T-helper 22 cell (primary cell): ENCODE data around the gene LSM3.

Source experiments
- DNase-seq: peaks from one replicate; pipeline ENCODE4 v3.0.0-alpha.2; 2020; ENCODE audit warnings: low read depth

Gene LSM3

GRCh38 chr3:14178247-14179113 is at the start of gene LSM3, which contains the start of gene XPC:
Gene LSM3, plus strand, starts transcription at chr3:14178817. Its CDS starts 44 bp downstream, at chr3:14178861.
Gene XPC, minus strand, starts transcription at chr3:14178601. Its CDS starts 33 bp downstream, at chr3:14178568.
- DNase-seq = peak; percentile 94

GRCh38 chr3:14129296-14129695 is 49.3 kb upstream of the LSM3 start:
- DNase-seq = no peak

DNA sequence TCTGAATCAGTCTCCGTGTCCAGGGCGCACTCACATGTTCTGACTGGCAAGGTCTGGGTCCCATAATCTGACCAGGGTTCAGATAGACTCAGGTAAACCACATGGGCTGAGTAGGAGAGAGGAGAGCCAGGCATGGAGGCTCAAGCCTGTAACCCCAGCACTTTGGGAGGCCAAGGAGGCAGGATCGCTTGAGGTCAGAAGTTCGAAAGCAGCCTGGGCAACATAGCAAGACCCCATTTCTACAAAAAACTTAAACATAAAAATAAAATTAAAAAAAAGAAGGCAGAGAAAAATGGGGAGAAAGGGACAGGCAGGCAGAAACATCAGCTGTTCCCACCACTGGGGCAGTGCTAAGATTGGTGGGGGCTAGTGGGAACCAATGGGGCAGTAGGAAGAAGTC is 48.4 kb upstream of the LSM3 start:
- no peak for DNase-seq

DNA sequence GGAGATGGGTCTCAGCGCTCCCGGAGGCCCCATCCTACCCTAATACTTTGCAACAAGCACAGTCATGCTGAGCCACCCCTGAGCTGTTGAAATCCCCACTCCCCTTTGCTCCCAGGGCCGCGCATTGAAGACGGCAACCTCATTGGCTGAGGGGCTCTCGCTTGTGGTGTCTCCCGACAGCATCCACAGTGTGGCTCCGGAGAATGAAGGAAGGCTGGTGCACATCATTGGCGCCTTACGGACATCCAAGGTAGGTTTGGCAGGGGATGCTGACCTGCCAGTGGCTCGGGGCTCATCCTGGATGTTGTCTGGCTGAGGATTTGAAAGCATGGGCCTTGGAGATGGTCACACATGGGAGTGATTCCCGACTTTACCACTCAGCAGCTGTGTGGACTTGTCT is 47.9 kb upstream of the LSM3 start:
- DNase-seq = no peak

GRCh38 chr3:14131134-14131533 is 47.5 kb upstream of the LSM3 start:
- DNase-seq = no peak

DNA sequence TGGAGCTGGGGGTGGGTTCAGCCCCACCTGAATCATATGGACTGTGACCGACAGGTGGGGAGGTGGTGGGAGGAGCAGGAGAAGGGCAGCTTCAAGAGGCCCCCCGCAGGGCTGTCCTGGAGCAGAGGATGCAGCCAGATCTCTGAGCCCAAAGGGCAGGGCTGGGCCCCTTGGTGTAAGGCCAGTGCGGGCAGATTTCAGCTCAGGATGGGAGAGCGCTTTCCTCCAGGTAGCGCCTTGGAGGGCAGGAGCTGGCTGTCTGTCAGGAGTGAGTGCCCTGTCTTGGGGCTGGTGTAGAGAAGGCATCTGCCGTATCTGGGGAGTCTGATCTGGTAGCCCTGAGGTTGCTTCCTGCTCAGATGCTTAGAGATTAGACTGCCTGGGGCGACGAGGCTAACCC is 46.5 kb upstream of the LSM3 start:
- DNase-seq = no peak

DNA sequence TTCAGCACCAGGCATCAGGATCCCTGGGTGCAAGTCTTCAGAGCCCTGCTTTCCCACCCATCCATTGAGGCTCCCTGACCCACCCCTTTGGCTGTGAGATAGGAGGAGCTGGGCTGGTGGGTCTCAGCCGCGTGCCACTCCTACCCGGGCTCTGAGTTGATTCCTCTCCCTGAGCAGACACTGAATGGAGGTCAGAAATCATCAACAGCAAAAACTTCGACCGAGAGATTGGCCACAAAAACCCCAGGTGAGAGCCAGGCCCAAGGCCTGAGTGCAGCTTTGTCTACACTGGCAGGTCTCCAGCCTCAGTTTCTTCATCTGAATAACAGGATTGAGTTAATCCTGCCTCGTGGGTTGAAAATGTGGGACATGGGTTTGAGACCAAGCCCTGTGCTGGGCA is 45.9 kb upstream of the LSM3 start:
- DNase-seq = no peak

DNA sequence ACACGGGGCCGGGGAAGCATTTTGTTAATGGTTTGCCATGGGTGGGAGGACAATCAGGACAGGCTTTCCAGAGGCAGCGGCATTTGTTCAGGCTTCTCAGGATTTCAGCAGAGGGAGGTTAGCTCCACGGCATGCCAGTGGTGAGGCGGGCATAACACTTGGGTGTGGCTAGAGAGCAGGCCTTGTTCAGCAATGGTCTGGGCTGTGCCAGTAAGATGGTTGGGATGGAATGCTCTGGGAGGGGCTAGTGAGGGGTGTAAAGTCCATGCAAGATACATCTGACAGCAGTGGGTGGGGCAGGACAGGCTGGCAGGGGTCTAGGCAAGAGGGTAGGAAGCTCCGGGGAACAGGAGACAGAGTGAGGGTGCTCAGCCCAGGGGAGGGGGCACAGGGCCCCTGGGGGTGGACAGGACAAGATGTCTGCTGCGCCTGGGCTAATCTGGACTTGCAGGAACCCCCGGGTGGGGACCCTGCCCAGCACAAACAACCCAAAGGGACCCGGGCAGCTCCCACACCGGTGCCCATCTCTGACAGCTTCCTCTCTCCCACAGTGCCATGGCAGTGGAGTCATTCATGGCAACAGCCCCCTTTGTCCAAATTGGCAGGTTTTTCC is 45.3 kb upstream of the LSM3 start:
- DNase-seq = no peak

DNA sequence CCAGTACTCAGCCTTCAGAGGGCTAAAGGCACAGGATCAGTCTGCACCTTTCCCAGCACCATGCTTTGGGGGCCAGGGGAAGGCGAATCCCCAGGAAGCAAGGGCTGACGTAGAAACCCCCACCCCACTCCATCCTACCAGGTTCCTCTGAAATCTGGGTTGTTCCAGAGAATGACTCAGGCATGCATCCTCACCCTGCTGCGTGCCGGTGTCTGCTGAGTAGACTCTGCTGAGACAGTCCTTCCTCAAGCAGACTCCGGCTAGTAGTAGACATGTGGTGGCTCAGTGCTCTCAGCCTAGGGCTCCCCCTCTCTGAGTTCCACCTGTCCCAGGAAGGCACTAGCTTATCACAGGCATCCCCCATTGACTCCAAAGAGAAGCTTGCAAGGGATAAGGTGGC is 44.7 kb upstream of the LSM3 start:
- DNase-seq = no peak

- no peak for DNase-seq
Observed at GRCh38 chr3:14134291-14134690, 44.3 kb upstream of the LSM3 start.

GRCh38 chr3:14135581-14135980 is 43.0 kb upstream of the LSM3 start:
- no peak for DNase-seq

- no peak for DNase-seq
Observed at GRCh38 chr3:14137004-14137403, 41.6 kb upstream of the LSM3 start.

DNA sequence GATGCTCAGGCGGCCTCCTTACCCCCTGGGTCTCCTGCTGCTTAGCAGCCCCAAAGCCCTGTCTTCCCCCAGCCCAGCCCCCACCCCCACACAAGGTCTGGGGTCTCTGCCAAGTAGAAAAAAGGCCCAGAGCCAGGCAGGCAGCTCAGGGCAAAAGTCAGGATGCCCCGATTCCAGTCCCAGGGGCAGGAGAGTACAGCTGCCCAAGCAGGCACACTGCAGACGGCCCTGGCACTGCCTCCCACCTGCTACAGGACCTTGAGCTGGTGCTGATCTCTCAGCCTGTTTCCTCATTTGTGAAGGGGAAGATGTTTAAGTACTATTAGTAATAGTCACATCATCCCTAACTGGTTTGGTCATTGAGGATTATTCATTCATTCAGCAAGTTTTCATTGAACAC is 41.2 kb upstream of the LSM3 start:
- no peak for DNase-seq

- no peak for DNase-seq
Observed at GRCh38 chr3:14138109-14138877, 40.3 kb upstream of the LSM3 start.

DNA sequence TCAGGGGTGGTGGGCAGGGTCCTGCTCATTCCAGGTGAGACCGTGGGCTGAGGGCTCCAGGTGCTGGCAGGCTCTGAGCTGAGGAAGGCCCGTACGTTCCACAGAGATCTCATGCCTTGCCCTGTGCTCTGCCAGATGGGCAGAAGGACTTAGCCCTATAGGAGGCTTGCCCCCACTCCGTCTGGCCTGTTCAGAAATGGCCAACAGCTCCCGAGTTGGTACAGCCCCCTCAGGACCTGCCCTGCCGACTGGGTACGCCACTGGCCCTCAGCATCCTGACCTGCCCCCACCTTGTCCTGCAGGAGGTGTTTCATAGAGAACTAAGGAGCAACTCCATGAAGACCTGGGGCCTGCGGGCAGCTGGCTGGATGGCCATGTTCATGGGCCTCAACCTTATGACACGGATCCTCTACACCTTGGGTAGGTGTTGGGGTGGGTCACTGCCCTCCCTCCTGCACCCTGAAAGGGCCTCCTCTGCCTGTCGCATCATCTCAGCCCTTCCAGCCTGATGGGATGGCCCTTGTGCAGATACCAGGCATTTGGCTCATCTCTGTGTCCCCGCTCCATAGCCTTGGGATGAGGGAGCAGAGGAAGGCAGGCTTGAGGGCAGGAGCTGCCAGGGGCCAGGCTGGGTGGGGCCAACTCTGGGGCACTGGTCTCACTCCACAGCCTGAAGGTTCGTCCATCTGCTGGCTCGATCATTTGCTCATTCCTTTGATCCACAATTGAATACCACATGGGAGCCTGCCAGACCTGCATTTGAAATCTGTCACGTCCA is 39.5 kb upstream of the LSM3 start:
- no peak for DNase-seq

GRCh38 chr3:14139771-14140170 is 38.8 kb upstream of the LSM3 start:
- DNase-seq = no peak

DNA sequence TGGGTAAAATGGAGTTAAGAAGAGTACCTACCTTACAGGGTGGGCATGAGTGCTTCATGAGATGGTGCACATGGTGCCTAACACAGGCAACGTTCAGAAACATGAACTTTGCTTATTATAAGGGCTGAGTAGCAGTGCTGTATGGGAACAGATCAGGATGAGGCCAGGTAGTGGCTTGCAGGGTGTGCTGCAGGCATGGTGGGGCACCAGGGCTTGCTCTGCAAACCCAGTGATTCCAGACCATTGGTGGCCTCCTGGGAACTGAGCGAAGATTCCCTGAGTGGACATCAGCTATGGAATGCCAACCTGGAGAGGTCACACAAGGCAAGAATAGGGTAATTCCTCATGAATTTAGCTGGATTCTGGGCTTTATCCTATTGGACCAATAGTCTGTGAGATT is 37.9 kb upstream of the LSM3 start:
- DNase-seq = no peak

DNA sequence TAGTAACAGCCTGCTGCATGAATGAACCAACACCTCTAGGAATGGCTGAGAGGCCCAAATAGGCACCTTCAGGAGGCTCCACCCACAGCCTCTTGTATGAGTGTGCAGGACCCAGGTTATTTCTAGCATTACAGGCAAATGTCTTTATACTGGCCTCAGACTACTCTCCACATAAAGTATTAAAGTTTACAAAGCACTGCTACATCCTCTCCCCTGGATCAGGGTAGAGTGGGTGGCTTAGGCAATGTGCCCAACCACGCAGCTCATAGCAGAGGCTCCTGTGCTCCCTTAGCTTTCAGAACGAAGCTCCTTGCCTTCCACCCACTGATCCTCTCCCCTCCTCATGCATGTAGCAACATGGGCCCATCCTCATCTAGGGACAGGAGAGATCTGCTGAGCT is 37.5 kb upstream of the LSM3 start:
- no peak for DNase-seq

- no peak for DNase-seq
Observed at GRCh38 chr3:14141602-14142341, 36.8 kb upstream of the LSM3 start.

DNA sequence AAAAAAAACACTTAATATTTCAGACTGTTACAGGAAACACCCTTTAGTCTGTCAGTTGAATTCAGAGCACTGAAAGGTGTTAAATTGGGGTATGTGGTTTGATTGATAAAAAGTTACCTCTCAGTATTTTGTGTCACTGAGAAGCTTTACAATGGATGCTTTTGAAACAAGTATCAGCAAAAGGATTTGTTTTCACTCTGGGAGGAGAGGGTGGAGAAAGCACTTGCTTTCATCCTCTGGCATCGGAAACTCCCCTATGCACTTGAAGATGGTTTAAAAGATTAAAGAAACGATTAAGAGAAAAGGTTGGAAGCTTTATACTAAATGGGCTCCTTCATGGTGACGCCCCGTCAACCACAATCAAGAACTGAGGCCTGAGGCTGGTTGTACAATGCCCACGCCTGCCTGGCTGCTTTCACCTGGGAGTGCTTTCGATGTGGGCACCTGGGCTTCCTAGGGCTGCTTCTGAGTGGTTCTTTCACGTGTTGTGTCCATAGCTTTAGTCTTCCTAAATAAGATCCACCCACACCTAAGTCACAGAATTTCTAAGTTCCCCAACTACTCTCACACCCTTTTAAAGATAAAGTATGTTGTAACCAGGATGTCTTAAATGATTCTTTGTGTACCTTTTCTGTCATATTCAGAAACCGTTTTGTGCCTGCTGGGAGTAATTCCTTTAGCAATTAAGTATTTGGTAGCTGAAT is 35.9 kb upstream of the LSM3 start:
- peak; percentile 74 for DNase-seq
